ENCODE data around the gene SSBP4.

- no peak for TF ChIP-seq CTCF (IDR thresholded peaks at IDR 0.05)
- no peak for TF ChIP-seq EP300 (IDR thresholded peaks at IDR 0.05)
Observed at GRCh38 chr19:18467978-18468377, 48.8 kb downstream of the SSBP4 start.
